Superior temporal gyrus (tissue), 1 donor: Measurements from ENCODE around the gene MLYCD.

Experiments used
- DNase-seq: peaks from one replicate; pipeline ENCODE4 v3.0.0-alpha.2; 2016; ENCODE audit errors: extremely low spot score

Gene MLYCD

GRCh38 chr16:83925957-83926725 is 27.2 kb downstream of the MLYCD start:
- no peak for DNase-seq

- peak; percentile 76 for DNase-seq
Observed at GRCh38 chr16:83926726-83927397, 27.9 kb downstream of the MLYCD start.

- DNase-seq, result no peak
Observed at GRCh38 chr16:83928341-83929055, 29.6 kb downstream of the MLYCD start.

- no peak for DNase-seq
Observed at GRCh38 chr16:83929811-83930555, 31.1 kb downstream of the MLYCD start.

GRCh38 chr16:83930730-83931500 is 32.0 kb downstream of the MLYCD start:
- DNase-seq, result no peak

GRCh38 chr16:83931556-83931955 is 32.6 kb downstream of the MLYCD start:
- DNase-seq, result no peak

GRCh38 chr16:83932304-83932703 is 33.4 kb downstream of the MLYCD start:
- no peak for DNase-seq

- DNase-seq, result no peak
Observed at GRCh38 chr16:83932955-83933673, 34.2 kb downstream of the MLYCD start.

- DNase-seq, result peak; percentile 40
Observed at GRCh38 chr16:83933885-83934683, 35.2 kb downstream of the MLYCD start.

- DNase-seq, result no peak
Observed at GRCh38 chr16:83934684-83934977, 35.7 kb downstream of the MLYCD start.

- no peak for DNase-seq
Observed at GRCh38 chr16:83935005-83935857, 36.3 kb downstream of the MLYCD start.

GRCh38 chr16:83935858-83936255 is 36.9 kb downstream of the MLYCD start:
- DNase-seq, result no peak

- DNase-seq, result no peak
Observed at GRCh38 chr16:83936581-83937165, 37.8 kb downstream of the MLYCD start.

GRCh38 chr16:83937267-83937666 is 38.4 kb downstream of the MLYCD start:
- DNase-seq, result no peak

GRCh38 chr16:83937922-83938885 is 39.3 kb downstream of the MLYCD start:
- DNase-seq, result no peak

GRCh38 chr16:83939266-83939855 is 40.4 kb downstream of the MLYCD start:
- DNase-seq, result no peak

- no peak for DNase-seq
Observed at GRCh38 chr16:83940119-83940518, 41.2 kb downstream of the MLYCD start.
